A673 (cell line): ENCODE results near the gene LINC00237. TPM values are rescaled to one million over a fixed set of nuclear protein-coding genes. Genes with fewer than 3 reads are reported as not detected.

Experiments used
- BruUV-seq: library from RNA; stranded (reverse); fragments of 400-500 nt; replicated peaks from 2 replicates; lab custom pipeline; 2021; lab: Mats Ljungman, UMichigan
- CTCF ChIA-PET: fragments of 300-600 bp; sonication (Branson Sonifier 250); formaldehyde crosslinking; loops from one replicate; lab custom pipeline; 2022; ENCODE audit warnings: antibody characterized with exemption; lab: Charles Lee
- POLR2A ChIA-PET: fragments of 300-600 bp; sonication (Branson Sonifier 250); formaldehyde crosslinking; loops from one replicate; lab custom pipeline; 2022; ENCODE audit warnings: antibody characterized with exemption; ENCODE audit not compliant: low non-redundant PET; lab: Charles Lee
- DNase-seq: peaks from one replicate; pipeline ENCODE4 v3.0.0-alpha.2; 2015; ENCODE audit warnings: low spot score
- H3K27ac ChIP-seq: fragments of 200-600 bp; sonication (generic); 2 replicates; pipeline ENCODE4 v1.5.1; 2016; ENCODE audit warnings: mixed run types, low read depth, mild to moderate bottlenecking, mixed read lengths, antibody characterized with exemption, low read length; ENCODE audit not compliant: poor library complexity, severe bottlenecking
- H3K27me3 ChIP-seq: fragments of 200-600 bp; sonication (generic); replicated peaks from 2 replicates; pipeline ENCODE4 v1.6.1; 2017; ENCODE audit warnings: mixed run types, low read depth, mild to moderate bottlenecking, mixed read lengths, antibody characterized with exemption, low read length; ENCODE audit not compliant: insufficient read depth, poor library complexity
- H3K36me3 ChIP-seq: fragments of 200-600 bp; sonication (generic); 2 replicates; pipeline ENCODE4 v1.6.1; 2016; ENCODE audit warnings: mixed run types, mild to moderate bottlenecking, mixed read lengths, antibody characterized with exemption, low read length; ENCODE audit not compliant: insufficient read depth, poor library complexity, severe bottlenecking
- H3K4me1 ChIP-seq: fragments of 200-600 bp; sonication (generic); 2 replicates; pipeline ENCODE4 v1.6.1; 2017; ENCODE audit warnings: mixed run types, mild to moderate bottlenecking, mixed read lengths, antibody characterized with exemption, low read length; ENCODE audit not compliant: insufficient read depth, poor library complexity, severe bottlenecking
- H3K4me3 ChIP-seq: fragments of 200-600 bp; sonication (generic); 2 replicates; pipeline ENCODE4 v1.5.1; 2016; ENCODE audit warnings: low read depth, mixed run types, mild to moderate bottlenecking, mixed read lengths, low read length; ENCODE audit not compliant: poor library complexity, severe bottlenecking
- H3K9me3 ChIP-seq: fragments of 200-600 bp; sonication (generic); 2 replicates; pipeline ENCODE4 v1.6.1; 2016; ENCODE audit warnings: mixed run types, low read depth, mild to moderate bottlenecking, mixed read lengths, antibody characterized with exemption, low read length; ENCODE audit not compliant: poor library complexity, severe bottlenecking
- CTCF ChIP-seq: fragments of 300-800, 200-600 bp; sonication (generic); conservative IDR thresholded peaks from 2 replicates; pipeline ENCODE4 v1.5.1; 2017; ENCODE audit warnings: low read depth, mild to moderate bottlenecking, antibody characterized with exemption, low read length, moderate library complexity, mixed read lengths
- EZH2 ChIP-seq: fragments of 200-600 bp; sonication (generic); IDR thresholded peaks from 2 replicates; pipeline ENCODE4 v1.6.1; 2017; ENCODE audit warnings: borderline replicate concordance, low read depth, mild to moderate bottlenecking, mixed read lengths, antibody characterized with exemption, low read length; ENCODE audit not compliant: poor library complexity, severe bottlenecking
- intact Hi-C: fragments of 100-400 bp; cut with micrococcal nuclease; formaldehyde crosslinking; loops from one replicate; pipeline ENCODE4 v1.10.0; 2022; ENCODE audit not compliant: unreplicated experiment
- total RNA-seq: library from RNA; stranded (reverse); gene quantifications from 2 replicates; pipeline ENCODE4 v1.2.3, GENCODE V29; 2021

Gene LINC00237
- total RNA-seq, 1 experiment from 2014 or later, result not detected

DNA sequence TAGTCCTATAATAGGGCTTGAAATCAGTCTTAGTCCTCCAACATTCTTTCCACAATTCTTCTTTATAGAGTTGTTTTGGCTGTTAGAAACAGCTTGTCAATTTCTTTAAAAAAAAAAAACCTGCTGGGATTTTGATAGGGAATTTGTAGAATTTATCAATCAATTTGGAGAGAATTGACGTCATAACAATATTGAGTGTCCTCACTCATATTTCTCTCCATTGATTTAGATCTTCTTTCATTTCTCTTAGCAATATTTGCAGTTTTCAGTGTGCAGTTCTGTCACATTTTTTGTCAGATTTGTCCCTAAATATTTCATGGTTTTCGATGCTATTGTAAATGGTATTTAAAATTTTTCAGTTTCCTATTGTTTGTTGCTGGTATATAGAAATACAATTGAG is 5.3 kb upstream of the LINC00237 start:
- no TSS peak for BruUV-seq
- Histone ChIP-seq H3K4me3 (no peak overlapping the region), H3K4me1 (no peaks in the 10 kb centered on the region), H3K36me3 (no peaks in the 10 kb centered on the region), H3K27me3 (peaks cover 78% of the 10 kb centered on the region), H3K27ac (no peak overlapping the region), H3K9me3 (no peaks in the 10 kb centered on the region)
- no peak for DNase-seq
- ChIA-PET POLR2A (no interaction called here), CTCF (no interaction called here)
- intact Hi-C loops, result no loop called here
- TF ChIP-seq EZH2, result no peak
- no peak for TF ChIP-seq CTCF

- BruUV-seq, result no TSS peak
- no peaks in the 10 kb centered on the region for H3K9me3 ChIP-seq
- TF ChIP-seq CTCF, result no peak
- TF ChIP-seq EZH2, result no peak
- peaks cover 82% of the 10 kb centered on the region for H3K27me3 ChIP-seq
- H3K4me1 ChIP-seq, result no peaks in the 10 kb centered on the region
- POLR2A ChIA-PET, result no interaction called here
- no peaks in the 10 kb centered on the region for H3K36me3 ChIP-seq
- no peak overlapping the region for H3K4me3 ChIP-seq
- H3K27ac ChIP-seq, result no peak overlapping the region
- intact Hi-C loops, result no loop called here
- CTCF ChIA-PET, result no interaction called here
- DNase-seq, result no peak
Observed at GRCh38 chr20:21110811-21111210, 4.7 kb upstream of the LINC00237 start.

DNA sequence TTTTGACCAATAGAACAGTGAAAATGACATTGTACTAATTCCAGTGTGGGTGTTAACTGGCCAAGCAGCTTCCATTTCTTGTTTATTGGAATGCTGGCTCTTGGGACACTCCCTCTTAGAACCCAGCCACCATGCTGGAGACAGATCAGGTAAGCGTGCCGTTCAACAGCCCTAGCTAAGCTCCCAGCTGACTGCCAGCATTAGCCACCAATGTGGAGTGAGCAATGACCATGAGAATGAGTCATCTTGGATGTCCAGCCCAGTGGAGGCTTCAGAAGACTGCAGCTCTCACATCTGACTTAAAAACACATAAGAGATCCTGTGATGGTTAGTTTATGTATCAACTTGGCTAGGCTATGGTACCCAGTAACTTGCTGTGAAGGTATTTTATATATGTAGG is 3.0 kb upstream of the LINC00237 start:
- Histone ChIP-seq H3K27ac (no peak overlapping the region), H3K4me1 (peaks cover 5% of the 10 kb centered on the region), H3K4me3 (no peak overlapping the region), H3K9me3 (no peaks in the 10 kb centered on the region), H3K36me3 (no peaks in the 10 kb centered on the region), H3K27me3 (peaks cover 86% of the 10 kb centered on the region)
- ChIA-PET POLR2A (no interaction called here), CTCF (no interaction called here)
- intact Hi-C loops, result no loop called here
- TF ChIP-seq CTCF (no peak), EZH2 (no peak)
- no TSS peak for BruUV-seq
- no peak for DNase-seq
